Neutrophil (primary cell): ENCODE data around the gene ORAI3.
A peak's percentile ranks its signal among the peaks of the same experiment; 100 is the strongest.

ENCODE experiments used
- H3K27ac ChIP-seq: fragments of 200-600 bp; sonication (generic); 2 replicates; pipeline ENCODE4 v1.5.1; 2016; ENCODE audit warnings: mild to moderate bottlenecking, moderate library complexity
- H3K27me3 ChIP-seq: fragments of 200-600 bp; sonication (generic); 2 replicates; pipeline ENCODE4 v1.6.0; 2016; ENCODE audit warnings: mild to moderate bottlenecking
- H3K36me3 ChIP-seq: fragments of 200-600 bp; sonication (generic); 2 replicates; pipeline ENCODE4 v1.5.1; 2017
- H3K4me1 ChIP-seq, 2 experiments: fragments of 200-600 bp in 1 of 2; sonication (generic) in 1 of 2; 1 replicate in 1 of 2; 2 replicates in 1 of 2; pipeline versions ENCODE4 v1.5.1 to v1.6.1; 2013 to 2016; ENCODE audit warnings: low read depth in 1 of 2, low read length in 1 of 2, mild to moderate bottlenecking in 1 of 2, moderate library complexity in 1 of 2; ENCODE audit not compliant: control insufficient read depth in 1 of 2, insufficient read depth in 1 of 2
- H3K4me3 ChIP-seq, 2 experiments: fragments of 200-600 bp in 1 of 2; sonication (generic) in 1 of 2; 1 replicate in 1 of 2; 2 replicates in 1 of 2; pipeline ENCODE4 v1.5.1; 2013 to 2016; ENCODE audit warnings: low read depth in 1 of 2, low read length in 1 of 2, mild to moderate bottlenecking in 1 of 2, moderate library complexity in 1 of 2
- H3K9me3 ChIP-seq: fragments of 200-600 bp; sonication (generic); 2 replicates; pipeline ENCODE4 v1.5.1; 2016
- TF ChIP-seq, protein P1 (sequence below): fragments of 200-600 bp; sonication (generic); IDR thresholded peaks from 2 replicates; pipeline ENCODE4 v1.5.1; 2016; ENCODE audit warnings: antibody characterized with exemption

ORAI3 gene

DNA sequence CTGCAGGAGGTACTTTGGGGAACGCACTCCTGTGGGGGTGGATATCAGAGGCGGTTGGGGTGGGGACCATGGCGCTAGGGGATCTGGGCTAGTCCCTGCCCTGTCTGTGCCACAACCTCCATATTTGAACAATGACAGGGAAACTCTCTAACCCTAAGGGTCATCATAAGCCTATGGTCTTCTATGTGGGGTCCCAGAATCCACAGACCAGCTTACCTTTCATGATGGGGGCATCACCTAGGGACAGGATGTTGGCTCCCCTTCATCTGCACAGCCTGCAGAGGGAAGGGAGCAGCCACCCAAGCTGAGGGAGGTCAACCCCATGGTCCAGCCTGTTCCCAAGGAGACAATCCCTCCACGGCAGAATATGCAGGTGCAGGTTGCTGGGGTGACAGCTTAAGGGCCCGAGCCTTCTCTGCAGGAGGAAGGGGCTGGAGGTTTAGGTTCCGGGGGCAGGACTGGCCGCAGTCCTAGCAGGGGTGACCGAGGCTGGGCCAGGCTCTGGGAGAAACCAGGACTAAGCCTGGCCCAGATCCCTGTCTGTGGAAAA, 1.7 kb downstream of the ORAI3 start:
- peaks cover 45 to 57% of the 10 kb centered on the region in 2 experiments for H3K4me1 ChIP-seq
- no peaks in the 10 kb centered on the region for H3K27me3 ChIP-seq
- H3K4me3 ChIP-seq, result peak overlapping the region; percentile 95 to 97
- H3K27ac ChIP-seq, result peak overlapping the region; percentile 96
- H3K36me3 ChIP-seq, result peaks cover 22% of the 10 kb centered on the region
- no peaks in the 10 kb centered on the region for H3K9me3 ChIP-seq
- TF ChIP-seq, protein P1, sequence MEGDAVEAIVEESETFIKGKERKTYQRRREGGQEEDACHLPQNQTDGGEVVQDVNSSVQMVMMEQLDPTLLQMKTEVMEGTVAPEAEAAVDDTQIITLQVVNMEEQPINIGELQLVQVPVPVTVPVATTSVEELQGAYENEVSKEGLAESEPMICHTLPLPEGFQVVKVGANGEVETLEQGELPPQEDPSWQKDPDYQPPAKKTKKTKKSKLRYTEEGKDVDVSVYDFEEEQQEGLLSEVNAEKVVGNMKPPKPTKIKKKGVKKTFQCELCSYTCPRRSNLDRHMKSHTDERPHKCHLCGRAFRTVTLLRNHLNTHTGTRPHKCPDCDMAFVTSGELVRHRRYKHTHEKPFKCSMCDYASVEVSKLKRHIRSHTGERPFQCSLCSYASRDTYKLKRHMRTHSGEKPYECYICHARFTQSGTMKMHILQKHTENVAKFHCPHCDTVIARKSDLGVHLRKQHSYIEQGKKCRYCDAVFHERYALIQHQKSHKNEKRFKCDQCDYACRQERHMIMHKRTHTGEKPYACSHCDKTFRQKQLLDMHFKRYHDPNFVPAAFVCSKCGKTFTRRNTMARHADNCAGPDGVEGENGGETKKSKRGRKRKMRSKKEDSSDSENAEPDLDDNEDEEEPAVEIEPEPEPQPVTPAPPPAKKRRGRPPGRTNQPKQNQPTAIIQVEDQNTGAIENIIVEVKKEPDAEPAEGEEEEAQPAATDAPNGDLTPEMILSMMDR, result no peak

DNA sequence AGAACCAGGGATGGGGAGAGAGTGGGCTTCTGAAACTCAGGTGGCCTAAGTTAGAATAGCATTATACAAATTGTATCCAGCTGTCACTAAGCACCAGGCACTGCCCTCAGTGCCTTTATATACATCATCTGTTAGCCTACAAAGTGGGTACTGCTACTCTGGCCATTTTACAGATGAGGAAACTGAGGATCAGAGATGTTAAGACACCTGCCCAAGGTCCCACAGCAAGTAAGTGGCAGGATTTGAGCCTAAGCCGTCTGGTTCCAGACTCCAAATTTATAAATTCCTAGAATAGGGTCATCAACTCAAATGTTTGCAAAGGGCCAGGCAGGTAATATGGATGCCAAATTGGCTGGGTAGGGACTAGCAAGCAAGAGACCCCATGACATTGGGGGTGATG, 2.3 kb downstream of the ORAI3 start:
- H3K27me3 ChIP-seq, result no peaks in the 10 kb centered on the region
- peaks cover 22% of the 10 kb centered on the region for H3K36me3 ChIP-seq
- peak overlapping the region; percentile 96 for H3K27ac ChIP-seq
- peak overlapping the region in 1 of 2 experiments; percentile 95 for H3K4me3 ChIP-seq
- TF ChIP-seq, protein P1, result no peak
- H3K4me1 ChIP-seq, result peaks cover 39 to 51% of the 10 kb centered on the region in 2 experiments
- H3K9me3 ChIP-seq, result no peaks in the 10 kb centered on the region

DNA sequence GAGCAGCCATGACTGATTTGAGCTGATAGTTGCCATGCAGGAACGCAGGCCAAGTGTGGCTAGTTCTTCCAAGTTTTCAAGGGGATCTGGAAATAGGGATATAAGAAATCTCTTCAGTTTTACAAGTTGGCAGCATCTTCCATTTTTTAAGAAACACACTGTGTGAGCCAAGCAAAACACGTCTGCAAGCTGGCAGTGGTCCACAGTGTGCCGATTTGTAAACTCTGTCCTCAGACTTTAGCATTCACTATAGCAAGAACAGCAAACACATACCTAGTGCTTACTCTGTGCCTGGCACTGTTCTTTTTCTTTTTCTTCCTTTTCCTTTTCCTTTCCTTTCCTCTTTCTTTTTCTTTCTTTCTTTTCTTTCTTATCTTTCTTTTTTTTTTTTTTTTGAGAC, 2.9 kb downstream of the ORAI3 start:
- Histone ChIP-seq H3K27me3 (no peaks in the 10 kb centered on the region), H3K9me3 (no peaks in the 10 kb centered on the region), H3K4me1 (peaks cover 36 to 48% of the 10 kb centered on the region in 2 experiments), H3K36me3 (peaks cover 22% of the 10 kb centered on the region), H3K27ac (peak overlapping the region; percentile 96), H3K4me3 (no peak overlapping the region)
- TF ChIP-seq, protein P1, result no peak

DNA sequence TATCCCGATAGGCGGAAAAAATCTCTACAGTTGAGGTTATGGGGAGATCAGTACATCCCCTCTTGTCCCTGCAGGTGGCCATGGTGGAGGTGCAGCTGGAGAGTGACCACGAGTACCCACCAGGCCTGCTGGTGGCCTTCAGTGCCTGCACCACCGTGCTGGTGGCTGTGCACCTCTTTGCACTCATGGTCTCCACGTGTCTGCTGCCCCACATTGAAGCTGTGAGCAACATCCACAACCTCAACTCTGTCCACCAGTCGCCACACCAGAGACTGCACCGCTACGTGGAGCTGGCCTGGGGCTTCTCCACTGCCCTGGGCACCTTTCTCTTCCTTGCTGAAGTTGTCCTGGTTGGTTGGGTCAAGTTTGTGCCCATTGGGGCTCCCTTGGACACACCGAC, 4.2 kb downstream of the ORAI3 start:
- Histone ChIP-seq H3K36me3 (peaks cover 22% of the 10 kb centered on the region), H3K4me3 (no peak overlapping the region), H3K27me3 (no peaks in the 10 kb centered on the region), H3K27ac (peak overlapping the region; percentile 50), H3K9me3 (no peaks in the 10 kb centered on the region), H3K4me1 (peaks cover 33 to 43% of the 10 kb centered on the region in 2 experiments)
- TF ChIP-seq, protein P1, result no peak

DNA sequence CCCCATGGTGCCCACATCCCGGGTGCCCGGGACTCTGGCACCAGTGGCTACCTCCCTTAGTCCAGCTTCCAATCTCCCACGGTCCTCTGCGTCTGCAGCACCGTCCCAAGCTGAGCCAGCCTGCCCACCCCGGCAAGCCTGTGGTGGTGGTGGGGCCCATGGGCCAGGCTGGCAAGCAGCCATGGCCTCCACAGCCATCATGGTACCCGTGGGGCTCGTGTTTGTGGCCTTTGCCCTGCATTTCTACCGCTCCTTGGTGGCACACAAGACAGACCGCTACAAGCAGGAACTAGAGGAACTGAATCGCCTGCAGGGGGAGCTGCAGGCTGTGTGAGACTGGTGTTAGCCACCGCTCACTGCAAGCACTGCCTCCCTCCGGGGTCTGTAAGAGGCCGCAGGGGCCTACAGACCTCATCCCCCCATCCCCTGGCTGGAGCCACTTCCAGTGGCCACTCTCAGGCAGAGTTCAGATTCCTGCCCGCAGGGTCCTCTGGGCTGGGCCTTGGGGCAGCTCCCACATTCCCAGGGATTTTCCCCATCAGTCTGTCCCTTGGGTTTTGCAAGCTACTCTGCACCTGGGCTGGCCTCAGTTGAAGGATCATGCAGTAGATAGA, 4.8 kb downstream of the ORAI3 start:
- no peaks in the 10 kb centered on the region for H3K9me3 ChIP-seq
- peaks cover 22% of the 10 kb centered on the region for H3K36me3 ChIP-seq
- peak overlapping the region; percentile 50 for H3K27ac ChIP-seq
- no peaks in the 10 kb centered on the region for H3K27me3 ChIP-seq
- peaks cover 33 to 41% of the 10 kb centered on the region in 2 experiments for H3K4me1 ChIP-seq
- H3K4me3 ChIP-seq, result no peak overlapping the region
- TF ChIP-seq, protein P1, result peak; percentile 45
